NCI-H510A treated with DMSO at 0.1 percent for 48 hours (cell line): ENCODE data around the gene NR1H4.
"Not testable (repeated sequence)": the region's sequence is repeated elsewhere in the genome, so short reads cannot be mapped to it uniquely, and the experiment has no call there.

Experiments used
- DNase-seq: peaks from one replicate; lab custom pipeline; 2025; lab: John Stamatoyannopoulos, UW

Gene NR1H4

DNA sequence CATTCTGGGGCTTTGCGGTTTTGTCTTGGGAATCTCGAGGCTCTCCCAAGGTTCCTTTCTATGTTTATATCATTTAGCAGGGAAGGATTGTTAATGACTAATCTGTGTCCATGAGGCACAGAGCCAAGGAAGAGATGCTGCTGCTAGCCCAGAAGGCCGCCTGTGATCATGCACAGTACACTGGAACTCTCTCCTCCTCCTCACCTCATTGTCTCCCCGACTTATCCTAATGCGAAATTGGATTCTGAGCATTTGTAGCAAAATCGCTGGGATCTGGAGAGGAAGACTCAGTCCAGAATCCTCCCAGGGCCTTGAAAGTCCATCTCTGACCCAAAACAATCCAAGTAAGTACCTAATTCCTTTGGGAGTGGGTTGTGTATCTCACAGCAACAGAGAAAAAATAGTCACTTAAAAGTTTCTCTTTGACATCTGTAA is at the start of gene NR1H4:
TSS of gene NR1H4 (plus strand) at position 151 of the 435 bp plus-strand sequence. CDS start 19,458 bp downstream, outside the sequence.
- no peak for DNase-seq

DNA sequence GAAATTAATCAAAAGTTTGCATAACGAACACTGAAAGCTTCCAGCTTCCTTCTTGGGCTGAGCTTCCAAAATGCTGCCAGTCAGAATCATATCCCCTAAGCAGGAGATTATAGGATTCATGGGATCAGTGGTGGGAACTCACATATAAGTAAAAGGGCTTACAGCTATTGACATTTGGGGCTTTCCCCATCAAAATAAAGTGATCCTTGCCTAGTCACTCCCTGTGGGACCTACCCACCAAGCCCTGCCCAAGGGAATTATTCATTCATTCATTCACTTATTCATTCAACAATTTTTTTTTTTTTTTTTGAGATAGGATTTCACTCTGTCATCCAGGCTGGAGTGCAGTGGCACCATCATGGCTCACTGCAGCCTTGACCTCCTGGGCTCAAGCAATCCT is 47.5 kb upstream of the NR1H4 start:
- DNase-seq: no peak

DNA sequence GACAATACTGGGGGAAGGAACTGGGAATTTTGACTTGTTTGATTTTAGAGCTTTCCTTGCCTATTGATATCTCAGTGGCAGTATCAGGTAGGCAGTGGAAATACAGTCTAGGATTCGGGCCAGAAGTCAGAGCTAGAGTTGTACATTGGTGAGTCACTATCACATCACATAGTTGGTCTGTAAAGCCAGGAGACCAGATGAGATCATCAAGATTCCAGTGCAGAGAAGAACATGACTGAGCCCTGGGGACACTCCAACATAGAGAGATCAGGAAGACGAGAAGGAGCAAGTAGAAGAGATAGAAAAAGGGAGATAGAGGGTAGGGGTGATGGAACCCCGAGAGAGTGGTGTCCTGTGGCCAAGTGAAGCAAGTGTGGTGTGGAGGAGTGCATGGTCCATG is 46.6 kb upstream of the NR1H4 start:
- DNase-seq: no peak

DNA sequence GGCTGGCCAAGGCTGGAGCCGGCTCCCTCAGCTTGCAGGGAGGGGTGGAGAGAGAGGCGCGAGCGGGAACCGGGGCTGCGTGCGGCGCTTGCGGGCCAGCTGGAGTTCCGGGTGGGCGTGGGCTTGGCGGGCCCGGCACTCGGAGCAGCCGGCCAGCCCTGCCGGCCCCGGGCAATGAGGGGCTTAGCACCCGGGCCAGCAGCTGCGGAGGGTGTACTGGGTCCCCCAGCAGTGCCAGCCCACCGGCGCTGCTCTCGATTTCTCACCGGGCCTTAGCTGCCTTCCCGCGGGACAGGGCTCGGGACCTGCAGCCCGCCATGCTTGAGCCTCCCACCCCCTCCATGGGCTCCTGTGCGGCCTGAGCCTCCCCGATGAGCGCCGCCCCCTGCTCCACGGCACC is 43.4 kb upstream of the NR1H4 start:
- not testable (repeated sequence) for DNase-seq

DNA sequence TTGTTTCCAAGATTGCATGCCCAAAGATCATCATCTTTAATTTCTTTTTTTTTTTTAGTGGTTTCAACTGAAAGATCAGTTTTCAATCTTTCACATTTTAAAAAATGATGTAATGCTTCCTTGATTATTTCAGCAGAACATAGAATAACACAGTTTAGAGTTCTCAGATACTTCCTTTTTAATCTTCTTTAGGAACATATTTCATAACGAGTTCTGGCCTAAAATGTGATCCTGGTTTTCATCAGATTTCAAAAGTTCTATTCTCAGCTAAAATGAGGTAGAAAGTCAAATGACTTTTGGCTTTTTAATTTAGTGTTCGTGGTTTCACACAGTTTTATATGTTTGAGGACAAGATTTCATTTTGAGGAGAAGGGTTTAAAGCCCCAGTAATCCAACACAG is 40.0 kb upstream of the NR1H4 start:
- no peak for DNase-seq

DNA sequence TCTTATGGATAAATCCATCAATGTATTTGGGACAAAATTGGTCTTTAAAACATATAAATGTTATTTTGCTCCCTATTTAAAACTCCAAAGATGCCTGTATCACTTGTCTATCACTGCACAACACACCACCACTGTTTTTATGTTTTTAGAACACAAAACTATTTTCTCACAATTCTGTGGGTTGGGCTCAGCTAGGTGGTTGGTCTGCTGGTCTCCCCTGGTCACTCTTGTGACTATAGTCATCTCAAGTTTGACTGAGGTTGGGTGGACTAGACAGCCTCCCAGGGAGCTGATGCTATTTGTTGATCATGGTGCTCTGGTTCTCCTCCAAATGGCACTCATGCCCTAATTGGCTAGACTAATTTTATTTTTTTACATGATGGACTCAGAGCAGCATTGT is 39.5 kb upstream of the NR1H4 start:
- no peak for DNase-seq

DNA sequence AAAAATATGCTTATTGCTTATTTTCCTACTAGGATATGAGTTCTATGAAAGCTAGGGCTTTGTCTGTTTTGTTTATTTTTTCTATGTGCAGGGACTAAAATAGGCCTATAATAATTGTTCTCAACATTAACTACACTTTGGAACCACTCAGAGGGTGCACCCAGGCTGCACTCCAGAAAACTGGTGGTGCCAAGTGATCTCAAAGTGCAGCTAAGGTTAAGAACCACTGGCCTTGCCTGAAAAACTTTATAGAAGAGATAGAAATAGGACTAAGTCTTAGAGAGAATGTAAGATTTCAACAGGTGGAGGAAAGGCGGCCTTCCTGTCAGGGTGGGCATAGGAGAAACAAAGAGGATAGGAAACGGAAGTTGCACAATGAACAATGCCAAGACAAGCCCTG is 37.7 kb upstream of the NR1H4 start:
- no peak for DNase-seq

DNA sequence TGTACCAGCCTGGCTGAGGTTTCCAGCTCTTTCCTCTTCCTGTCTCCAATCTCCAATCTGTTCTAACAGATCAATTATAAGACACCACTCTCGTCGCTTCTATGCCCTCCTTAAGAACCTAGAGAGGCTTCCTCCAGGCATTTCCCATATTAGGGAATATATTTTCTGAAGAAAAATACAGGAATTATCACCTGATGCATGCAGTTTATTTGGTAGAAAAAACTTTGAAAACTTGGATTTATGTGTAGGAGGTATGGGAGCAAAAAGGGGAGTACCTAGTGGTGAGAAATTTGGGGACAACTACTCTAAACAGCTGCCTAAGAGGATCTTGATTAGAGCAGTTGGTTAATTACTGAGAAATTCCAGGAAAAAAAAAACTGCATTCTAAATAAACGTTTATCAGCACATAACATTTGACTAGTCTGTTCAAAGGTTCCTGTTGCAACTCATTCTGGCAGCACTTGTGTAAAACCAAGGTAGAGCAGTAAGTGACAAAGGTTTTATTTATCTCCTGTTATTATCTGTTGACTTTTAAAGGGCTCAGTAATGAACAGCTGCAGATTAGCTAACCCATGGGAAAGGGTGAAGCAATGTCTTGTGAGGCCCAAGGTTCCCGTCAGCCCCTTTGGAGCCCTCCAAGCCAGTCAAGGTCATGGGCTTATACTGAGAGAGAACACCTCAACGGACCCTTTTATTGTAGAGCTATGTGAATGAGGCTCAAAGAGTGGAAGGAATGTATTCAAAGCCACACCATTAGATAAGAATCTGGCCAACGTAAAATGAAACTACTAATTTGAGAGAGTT is 36.4 kb upstream of the NR1H4 start:
- no peak for DNase-seq

DNA sequence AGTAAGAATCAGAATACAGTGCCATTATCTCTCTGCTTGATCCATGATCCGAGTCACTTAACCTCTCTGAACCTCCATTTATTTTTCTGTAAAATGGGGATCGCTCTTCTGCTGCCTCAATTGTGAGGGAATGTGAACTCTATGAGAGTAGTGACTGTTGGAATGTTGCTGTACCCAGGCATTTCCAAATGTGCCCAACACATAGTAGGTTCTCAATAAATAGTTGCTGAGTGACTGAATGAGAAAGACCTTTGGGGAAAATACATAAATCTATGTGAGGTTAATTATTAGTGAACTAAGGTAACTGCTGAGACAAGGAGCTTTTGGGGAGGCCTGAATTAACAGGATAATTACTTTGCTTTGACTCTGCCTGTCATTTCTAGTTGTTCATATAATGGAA is 33.9 kb upstream of the NR1H4 start:
- no peak for DNase-seq

DNA sequence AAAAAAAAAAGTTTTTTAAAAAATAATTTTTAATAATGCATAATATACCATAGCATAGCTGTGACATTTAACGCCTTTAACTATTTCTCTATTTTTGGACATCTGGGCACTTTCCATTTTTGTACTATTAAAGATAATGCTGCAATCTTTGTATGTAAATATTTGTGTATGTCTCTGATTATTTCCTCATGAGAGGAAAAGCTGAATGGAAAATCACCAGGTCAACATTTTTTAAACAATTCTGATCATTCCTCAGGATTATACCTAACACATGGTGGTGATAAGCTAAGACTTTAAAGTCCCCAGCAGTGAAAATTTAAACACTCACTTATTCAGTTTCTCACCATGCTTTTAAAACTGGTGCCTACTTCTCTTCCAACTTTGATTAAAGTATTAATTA is 31.3 kb upstream of the NR1H4 start:
- DNase-seq: no peak

DNA sequence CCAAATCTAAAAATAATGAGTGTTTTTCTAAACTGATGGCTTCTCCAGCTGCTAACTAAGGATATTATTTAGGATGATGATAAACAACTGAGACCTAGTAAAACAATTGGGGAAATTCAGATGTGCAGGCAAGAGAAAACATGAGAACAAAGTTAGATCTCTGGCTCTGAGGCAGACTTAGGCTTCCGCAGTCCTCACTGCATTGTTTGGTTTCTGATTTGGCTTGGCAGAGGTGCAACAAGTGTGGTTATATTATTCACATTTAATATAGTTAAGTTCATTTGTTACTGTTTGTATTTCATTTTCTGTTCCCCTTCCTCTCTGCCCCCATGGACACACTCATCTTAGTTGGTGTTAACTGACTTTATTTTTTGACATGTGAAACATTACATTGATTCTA is 30.2 kb upstream of the NR1H4 start:
- DNase-seq: no peak

DNA sequence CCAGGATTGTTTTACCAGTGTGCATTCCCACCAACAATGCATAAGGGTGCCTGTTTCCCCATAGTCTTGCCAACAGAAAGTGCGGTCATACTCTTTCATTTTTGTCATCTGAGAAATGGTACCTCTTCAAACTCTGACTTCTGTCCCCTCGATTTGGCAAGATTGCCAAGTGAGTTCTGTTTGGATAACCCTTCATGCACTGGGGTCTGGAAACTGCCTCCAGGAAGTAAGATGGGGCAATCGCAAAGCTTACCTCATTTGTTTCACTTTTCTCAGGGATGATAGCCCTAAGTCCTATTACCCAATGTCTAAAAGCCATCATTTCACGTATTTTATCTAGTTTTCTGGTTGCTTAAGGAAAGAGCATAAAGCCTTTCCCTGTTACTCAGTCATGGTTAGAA is 28.6 kb upstream of the NR1H4 start:
- no peak for DNase-seq

DNA sequence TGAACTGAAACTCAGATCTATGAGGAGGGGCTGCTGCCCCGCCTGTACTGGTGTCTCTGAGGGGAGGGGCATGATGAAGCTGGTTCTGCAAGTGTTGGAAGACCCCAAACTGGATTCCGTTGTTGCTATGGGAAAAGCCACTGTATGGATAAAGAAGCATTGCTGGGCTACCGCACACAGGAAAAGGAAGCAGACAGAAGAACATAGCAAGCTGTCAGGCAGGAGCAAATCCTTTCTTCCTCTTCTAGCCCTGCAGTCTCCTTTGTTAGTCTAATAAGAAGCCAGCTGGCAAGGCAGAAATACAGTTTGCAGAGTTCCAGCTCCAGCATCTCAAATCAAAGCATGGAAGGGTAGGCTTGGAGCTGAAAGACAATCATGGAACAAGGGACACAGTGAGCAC is 26.3 kb upstream of the NR1H4 start:
- DNase-seq: no peak

DNA sequence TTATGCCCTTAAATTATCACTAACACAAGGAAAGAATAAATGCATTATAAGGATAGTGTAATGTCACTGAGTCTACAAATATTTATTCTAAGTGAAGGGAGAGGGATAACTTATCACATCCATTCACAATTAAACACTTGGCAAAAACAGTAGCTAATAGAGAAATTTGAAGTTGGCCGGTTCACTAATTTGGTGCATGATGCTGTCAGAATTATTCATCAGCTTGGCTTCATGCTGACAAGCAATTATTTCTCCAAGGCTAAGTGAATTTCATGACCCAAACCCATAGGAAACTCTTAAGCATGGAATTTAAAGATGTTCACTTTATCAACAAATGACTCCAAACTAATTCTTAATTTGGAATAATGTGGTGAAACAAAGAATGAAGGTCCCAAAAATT is 25.0 kb upstream of the NR1H4 start:
- DNase-seq: no peak

DNA sequence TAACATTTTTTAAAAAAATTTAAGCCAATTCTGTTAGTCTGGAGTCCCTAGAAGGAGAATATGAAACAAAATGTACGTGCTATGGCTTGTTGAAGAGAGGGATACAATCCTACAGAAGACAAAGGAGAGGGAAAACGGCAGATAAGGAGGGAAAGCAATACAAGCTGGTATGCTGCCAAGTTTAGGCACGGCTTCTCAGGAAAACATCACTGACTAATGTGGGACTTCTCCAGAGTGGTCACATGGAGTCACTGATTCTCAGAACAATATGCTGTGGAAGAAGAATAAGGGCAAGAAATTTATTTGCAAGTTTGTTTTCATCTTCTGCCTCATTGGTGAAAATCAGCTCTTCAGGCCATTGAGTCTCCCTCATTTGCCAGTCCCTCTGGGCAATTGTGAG is 22.9 kb upstream of the NR1H4 start:
- DNase-seq: no peak

DNA sequence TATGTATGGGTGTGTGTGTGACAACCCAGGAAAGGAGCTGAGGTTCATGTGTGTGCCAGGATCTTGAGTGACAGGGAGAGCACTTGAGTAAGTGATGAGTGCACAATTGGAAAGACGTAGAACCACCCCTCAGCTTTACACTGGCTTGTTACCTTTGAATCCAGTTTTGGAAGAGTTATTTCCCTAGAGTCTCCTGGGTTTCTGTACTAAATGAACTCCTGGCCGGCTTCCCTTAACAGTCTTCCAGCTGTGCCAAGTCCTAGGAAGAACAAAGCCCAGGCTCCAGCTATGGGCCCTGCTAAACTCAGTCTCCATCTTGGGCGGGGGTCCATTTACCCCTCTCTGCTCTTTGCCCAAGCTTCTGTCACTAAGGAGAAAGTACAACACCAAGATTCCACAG is 19.7 kb upstream of the NR1H4 start:
- no peak for DNase-seq

DNA sequence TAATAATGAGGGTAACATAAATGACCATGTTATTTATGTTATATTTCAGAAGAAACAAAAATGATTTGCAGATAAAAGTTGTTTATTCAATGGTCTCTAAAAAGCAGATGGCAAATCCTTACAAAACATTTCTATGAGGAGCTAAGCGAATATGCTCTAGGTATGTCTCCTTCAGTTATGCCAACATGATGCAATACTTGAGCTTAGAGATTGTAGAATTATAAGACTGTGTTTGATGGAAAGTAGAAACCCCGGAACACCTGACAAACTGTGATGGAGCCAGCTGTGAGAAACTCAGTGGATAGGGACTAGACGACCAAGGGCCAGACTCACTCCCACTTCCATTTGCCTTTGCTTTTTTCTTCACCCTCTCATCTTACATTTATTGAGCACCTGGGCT is 17.8 kb upstream of the NR1H4 start:
- DNase-seq: no peak

DNA sequence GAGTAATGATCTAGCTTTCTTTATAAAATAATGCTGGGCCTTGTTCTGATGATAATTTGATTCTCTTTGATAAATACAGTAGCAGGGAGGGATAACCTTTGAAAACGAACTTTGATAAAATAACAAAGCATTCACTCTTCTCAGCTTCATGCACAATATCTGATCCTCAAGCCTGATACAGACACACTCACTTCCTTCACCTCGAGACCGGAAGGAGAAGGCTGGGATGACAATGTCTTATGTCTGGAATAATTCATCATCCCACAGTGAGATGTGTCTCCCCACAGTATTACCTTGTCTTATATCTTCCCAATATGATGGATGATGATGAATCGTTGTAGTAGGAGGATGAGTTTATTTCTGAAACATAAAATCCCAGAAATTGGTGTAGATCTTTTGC is 15.5 kb upstream of the NR1H4 start:
- no peak for DNase-seq

DNA sequence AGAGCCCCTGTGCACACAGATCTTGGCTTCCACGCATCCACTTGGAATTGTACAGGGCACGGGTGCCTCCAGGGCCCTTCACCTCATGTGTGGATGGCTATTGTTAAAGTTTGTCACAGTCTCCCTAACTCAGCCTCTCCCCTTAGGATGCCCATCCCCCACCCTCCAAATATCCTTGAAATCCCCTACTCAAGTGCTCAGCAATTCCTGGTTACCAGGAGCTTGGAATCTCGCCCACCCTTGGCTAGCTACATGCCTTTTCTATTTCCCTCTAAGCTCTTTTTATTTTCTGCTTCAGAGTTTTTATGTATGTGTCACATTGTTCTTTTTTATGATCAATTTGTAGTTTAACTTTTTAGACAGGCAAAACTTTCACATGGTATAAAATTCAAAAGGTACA is 13.0 kb upstream of the NR1H4 start:
- no peak for DNase-seq

DNA sequence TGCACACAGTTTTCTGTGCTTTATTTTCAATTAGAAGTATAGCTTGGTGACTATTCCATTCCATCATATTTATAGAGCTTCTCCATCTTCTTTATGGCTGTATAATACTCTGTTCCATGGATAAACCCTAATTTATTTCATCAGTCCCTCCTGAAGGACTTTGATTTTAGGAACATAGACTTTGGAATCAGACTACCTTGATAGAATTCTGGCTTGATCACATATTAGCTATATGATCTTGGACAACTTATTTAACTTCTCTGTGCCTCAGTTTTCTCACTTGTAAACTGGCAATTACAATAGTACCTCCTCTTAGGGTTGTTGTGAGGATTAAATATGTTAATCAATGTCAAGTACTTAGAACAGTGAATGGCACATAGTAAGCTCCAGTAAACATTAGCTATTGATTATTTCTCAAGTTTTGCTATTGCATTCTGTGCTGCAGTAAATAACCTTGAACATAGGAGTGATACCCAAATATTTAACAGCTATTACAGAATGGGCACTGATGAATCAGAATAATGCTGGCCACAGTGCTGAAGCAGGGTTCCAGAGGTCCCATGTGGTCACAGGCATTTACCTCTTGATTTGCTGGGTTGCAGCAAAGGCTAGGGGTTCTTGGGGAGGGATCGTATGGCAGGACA is 12.2 kb upstream of the NR1H4 start:
- no peak for DNase-seq

DNA sequence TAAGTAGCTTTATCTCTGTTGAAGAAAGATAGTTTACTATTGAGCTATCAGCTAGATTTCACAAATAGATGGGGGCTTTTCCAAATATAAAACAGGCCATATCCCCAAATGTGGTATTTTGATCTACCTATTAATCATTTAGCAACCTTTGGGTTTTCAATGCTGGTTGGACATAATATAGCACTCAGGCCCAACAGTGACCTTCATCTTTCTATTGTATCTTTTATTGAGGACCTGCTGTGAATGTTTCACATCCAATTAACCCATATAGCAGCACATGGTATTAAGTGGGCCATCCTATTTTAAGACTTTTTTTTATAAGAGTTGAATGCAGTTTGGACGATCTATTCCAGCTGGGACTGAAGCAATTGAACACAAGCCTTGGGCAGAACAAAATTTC is 10.0 kb upstream of the NR1H4 start:
- DNase-seq: no peak

DNA sequence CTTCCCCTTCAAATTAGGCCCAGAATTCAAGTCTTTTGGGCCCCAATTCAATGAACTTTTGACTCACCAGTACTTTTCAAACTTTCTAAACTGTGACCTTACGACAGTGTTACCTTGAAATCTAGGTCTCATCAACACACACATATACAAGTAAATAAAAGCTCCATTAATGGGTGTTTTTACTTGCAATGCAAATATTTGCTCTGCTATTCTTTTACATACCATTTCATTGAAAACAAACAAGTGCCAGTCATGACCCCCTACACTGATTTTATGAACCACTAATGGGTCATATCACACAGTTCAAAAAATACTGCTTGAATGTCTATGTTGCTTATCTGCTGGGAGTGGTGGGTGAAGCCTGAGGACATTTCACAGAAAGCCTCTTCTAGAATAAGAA is 9.1 kb upstream of the NR1H4 start:
- no peak for DNase-seq

DNA sequence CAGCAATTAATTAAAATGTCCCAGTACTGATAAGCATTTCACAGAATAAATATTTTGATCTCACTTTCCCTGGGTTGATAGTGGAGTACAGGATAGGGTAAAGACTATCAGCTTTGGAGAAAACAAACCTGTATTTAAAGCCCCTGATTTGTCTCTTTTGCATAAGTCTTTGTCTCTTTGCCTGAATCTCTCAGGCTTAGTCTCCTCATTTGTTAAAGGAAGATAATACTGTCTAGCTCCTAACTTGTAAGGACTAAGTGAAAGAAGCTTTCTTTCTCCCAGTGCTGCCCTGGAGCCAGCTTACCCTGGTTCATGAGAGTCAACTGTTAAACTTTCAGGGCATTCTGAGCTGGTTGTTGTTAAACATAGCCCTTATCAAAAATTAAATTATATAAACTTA is 5.5 kb upstream of the NR1H4 start:
- DNase-seq: no peak

DNA sequence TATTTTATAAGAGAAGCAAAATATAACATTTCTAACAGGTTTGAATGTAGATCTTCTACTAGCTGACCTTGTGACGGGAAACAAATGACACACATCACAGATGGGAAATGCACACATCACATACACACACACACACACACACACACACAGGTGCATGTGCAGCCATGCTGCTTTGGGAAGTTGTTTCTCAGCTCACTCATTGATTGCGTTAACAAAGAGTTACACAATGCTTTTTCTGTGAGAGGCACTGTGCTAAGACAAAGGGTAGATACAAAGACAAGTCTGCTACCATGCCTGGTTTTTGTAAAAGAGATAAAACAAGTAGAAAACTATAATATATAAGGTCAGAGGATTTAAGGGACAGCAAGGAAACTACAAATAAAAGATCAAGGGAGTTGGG is 1.3 kb upstream of the NR1H4 start:
- DNase-seq: no peak
